ENCODE results near the gene C11orf68.

C11orf68 gene

DNA sequence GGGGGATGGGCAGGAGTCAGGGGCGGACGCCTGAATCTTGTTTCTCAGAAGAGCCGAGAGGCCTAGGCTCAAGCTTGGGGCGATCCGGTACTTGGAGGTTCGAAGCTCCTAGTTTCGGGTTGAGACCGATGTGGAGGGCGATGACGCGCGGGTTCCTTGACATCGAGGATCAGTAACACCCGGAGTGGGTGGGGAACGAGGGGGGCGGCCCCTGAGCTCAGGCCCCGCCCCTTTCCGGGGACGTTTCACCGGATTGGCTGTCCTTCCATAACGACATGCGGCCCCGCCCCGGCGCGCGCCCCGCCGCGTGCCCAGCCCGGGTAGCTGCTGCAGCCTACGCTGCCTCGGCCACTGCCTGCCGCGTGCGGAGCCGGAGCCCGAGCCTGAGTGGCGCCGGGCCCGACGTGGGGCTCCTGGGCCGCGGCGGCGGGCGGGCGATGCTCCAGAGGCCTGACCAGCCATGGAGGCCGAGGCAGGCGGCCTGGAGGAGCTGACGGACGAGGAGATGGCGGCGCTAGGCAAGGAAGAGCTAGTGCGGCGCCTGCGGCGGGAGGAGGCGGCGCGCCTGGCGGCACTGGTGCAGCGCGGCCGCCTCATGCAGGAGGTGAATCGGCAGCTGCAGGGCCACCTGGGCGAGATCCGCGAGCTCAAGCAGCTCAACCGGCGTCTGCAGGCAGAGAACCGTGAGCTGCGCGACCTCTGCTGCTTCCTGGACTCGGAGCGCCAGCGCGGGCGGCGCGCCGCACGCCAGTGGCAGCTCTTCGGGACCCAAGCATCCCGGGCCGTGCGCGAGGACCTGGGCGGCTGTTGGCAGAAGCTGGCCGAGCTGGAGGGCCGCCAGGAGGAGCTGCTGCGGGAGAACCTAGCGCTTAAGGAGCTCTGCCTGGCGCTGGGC, 28.3 kb downstream of the C11orf68 start, which contains the start of gene CCDC85B:
Gene CCDC85B, plus strand, starts transcription at position 350 of the 895 bp plus-strand sequence. Its CDS starts 111 bp downstream, at position 461.
- DNase-seq (ENCODE audit: low read depth): peak; percentile 93

DNA sequence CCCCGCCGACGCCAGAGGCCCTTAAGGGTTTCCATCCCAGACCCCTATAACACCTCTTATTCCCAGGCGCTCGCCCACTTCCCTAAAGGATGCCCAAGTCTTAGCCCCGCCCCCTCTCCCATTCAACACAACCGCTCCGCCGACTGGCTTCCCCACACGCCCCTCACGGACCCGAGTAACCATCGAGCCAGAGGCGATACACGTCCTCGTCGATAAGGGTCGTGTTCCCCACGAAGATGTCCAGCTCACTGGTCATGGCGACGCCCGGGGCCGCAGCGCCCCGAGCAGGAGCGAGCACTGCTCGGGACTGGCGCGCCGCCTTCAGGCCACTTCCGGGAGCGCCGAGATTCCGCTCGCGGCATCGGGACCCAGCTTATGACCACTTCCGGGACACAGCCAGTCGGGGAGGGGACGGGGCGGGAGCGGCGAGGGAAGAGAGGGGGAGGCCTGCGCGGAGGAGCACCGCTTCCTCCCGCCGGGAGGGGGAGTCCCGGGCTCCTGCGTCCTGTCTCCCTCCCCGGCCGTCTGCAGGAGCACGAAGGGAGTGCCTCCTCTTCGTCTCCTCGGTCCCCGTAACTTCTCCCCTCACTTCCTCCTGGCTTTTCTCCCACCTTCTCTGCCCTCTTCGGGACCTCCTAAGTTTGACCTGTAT, 30.6 kb downstream of the C11orf68 start, which contains the start of gene FIBP:
Gene FIBP, minus strand, starts transcription at position 309 of the 652 bp plus-strand sequence. Its CDS starts 53 bp downstream, at position 256.
- peak; percentile 96 for DNase-seq (ENCODE audit: low read depth)

DNA sequence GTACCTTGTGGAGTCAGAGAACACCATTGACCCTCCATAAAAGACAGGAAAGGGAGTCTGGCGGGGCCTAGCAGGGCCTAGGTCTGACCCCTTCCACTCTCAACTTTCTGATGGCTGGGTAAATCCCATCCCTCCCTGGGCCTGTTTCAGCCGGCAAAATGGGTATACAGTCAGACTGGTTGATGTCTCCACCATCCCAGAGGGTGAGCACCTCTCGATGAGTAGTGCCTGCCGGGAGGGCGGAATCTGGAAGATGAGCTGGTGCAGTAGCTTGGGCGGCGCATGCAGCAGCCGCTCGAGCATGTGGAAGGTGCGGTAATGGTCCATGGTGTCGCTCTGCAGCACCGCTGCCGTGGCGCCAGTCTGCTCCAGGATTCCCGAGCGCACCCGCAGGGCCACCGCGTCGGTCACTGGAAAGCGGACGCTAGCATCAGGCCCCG, 31.1 kb downstream of the C11orf68 start:
- DNase-seq (ENCODE audit: low read depth): no peak

- no peak for DNase-seq (ENCODE audit: low read depth)
Measured at GRCh38 chr11:65886826-65887722, 31.8 kb downstream of the C11orf68 start.

- DNase-seq (ENCODE audit: low read depth): no peak
Measured at GRCh38 chr11:65885808-65886536, 32.9 kb downstream of the C11orf68 start.

GRCh38 chr11:65885231-65885630, 33.6 kb downstream of the C11orf68 start:
- no peak for DNase-seq (ENCODE audit: low read depth)

DNA sequence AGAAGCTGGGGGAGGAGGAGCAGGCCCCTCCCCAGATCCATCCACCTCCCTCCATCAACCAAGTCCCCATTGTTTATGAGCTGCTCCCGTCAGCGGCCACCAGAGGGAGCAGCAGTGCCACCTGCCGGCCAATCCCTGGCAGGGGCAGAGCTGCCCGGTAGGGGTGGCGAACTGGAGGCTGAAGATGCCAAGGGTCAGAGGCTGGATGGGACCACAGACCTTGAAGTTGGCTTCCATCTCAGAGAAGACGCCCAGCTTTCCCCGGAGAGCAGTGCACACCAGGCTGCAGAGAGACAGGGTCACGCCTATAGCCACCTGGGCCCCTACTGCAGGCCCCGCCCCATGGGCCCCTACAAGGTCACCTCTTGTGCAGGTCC, 34.2 kb downstream of the C11orf68 start:
- DNase-seq (ENCODE audit: low read depth): no peak

- DNase-seq (ENCODE audit: low read depth): no peak
Measured at GRCh38 chr11:65883786-65884715, 34.8 kb downstream of the C11orf68 start.

DNA sequence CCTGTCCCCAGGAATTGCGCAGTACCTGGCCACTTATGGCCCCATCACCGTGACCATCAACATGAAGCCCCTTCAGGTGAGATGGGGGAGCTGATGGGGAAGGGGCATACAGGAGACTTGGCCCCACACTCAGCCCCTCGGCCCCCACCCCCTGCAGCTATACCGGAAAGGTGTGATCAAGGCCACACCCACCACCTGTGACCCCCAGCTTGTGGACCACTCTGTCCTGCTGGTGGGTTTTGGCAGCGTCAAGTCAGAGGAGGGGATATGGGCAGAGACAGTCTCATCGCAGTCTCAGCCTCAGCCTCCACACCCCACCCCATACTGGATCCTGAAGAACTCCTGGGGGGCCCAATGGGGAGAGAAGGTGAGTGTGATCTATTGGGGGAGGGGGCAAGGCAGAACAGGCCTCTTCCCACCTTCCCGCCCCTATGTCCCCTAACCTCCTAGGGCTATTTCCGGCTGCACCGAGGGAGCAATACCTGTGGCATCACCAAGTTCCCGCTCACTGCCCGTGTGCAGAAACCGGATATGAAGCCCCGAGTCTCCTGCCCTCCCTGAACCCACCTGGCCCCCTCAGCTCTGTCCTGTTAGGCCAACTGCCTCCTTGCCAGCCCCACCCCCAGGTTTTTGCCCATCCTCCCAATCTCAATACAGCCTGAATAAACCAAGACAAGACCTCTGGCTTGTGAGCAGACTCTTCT, 35.7 kb downstream of the C11orf68 start:
- DNase-seq (ENCODE audit: low read depth): no peak

DNA sequence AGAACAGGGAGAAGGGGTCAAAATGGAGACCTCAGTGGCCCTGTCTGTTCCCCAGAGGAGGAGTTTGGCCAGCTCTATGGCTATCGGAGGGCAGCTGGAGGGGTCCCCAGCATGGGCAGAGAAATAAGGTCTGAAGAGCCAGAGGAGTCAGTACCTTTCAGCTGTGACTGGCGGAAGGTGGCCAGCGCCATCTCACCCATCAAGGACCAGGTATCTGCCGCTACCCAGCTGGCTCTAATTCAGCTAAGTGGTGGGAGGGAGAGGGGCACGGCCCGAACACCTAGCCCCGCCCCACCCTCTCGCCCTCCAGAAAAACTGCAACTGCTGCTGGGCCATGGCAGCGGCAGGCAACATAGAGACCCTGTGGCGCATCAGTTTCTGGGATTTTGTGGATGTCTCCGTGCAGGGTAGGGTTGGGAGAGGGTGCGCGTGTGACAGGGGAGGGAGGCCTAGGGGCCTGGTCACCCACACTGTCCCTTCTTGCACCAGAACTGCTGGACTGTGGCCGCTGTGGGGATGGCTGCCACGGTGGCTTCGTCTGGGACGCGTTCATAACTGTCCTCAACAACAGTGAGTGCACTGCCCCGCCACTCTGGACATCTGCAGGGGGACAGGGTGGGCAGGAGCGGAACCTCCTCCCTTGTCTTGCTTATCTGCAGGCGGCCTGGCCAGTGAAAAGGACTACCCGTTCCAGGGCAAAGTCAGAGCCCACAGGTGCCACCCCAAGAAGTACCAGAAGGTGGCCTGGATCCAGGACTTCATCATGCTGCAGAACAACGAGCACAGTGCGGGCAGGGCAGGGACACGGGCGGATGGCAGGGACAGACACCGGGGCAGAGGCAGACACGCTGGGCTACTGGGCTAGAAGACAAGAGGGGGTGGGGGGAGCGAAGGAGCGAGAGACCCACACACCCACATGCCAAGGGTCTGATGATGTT, 36.5 kb downstream of the C11orf68 start:
- DNase-seq (ENCODE audit: low read depth): no peak

DNA sequence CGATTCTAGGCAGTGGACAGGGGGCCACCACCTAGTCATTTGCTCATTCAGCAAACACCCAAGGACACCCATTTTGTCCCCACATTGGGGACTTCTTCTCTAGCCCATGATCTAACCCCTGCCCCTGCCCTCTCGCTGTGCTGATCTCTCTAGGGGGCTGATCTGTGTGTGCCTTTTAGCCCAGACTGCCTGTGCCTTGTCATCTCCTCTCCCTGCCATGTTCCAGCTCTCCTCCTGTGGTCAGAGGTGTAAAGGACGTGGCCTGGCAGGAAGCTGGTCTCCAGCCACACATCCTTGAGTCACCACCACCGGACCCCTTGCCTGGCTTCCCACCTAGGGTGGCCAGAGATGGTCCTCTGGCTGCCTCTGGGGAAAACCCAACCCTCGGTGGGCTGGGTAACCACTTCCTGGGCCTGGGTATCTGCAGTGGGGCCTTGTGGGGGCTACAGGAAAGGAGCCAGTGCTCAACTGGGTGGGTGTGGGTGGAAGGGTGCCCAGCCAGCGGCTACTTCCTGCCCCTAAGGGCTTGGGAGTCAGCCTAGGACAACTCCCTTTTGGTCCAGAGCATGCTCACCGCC, 37.9 kb downstream of the C11orf68 start:
- DNase-seq (ENCODE audit: low read depth): no peak

- DNase-seq (ENCODE audit: low read depth): no peak
Measured at GRCh38 chr11:65880027-65880426, 38.8 kb downstream of the C11orf68 start.

GRCh38 chr11:65879617-65880016, 39.2 kb downstream of the C11orf68 start, which contains the start of gene CTSW:
Gene CTSW (plus strand): TSS chr11:65879837. CDS start chr11:65879855, 18 bp downstream.
- DNase-seq (ENCODE audit: low read depth): no peak

GRCh38 chr11:65873318-65874156, 45.3 kb downstream of the C11orf68 start:
- peak; percentile 84 for DNase-seq (ENCODE audit: low read depth)

DNA sequence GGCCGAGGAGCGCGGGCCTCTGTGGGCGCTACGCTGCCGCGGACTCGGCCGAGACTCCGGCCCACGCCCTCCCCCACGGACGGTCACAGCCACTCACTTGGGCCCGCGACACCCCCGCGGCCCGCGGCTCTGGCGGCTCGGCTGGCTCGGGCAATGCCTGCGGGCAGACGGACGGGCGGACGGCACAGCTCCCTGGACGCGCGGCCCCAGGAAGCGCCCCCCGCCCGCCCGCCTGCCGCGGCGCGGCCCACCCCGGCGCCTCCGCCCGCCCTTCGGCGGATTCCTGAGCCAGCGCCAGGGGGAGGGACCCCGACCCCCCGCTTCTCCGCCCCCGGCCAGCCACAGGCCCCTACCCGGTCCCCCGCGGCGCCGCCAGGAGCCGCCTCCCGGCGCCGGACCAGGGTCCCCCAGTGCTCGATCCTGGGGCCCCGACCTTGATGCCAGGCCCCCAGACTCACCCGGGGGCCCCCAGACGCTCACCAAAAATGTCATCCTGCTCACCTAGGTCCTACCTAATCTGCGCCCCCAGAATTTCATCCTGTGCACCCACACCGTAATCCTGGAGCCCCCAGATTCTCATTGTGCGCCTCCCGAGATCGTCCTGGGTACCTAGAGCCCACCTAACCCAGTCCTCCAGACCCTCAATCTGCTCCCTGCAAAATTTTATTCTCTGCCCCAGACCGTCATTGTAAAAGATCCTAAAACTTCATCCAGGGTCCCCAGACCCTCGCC, 46.1 kb downstream of the C11orf68 start, which contains the start of gene EFEMP2:
Gene EFEMP2, minus strand, starts transcription at position 215 of the 732 bp plus-strand sequence. CDS start 446 bp downstream, outside the sequence.
- no peak for DNase-seq (ENCODE audit: low read depth)
